Smooth muscle cell (in vitro differentiated cells): ENCODE results near the gene PEX11G. TPM values are rescaled to one million over a fixed set of nuclear protein-coding genes. Genes with fewer than 3 reads are reported as not detected.

Experiments
- DNase-seq: peaks from one replicate; lab custom pipeline; 2025; ENCODE audit not compliant: unreplicated experiment; lab: John Stamatoyannopoulos, UW
- H2AFZ ChIP-seq: fragments of 200-600 bp; sonication (generic); 2 replicates; pipeline ENCODE4 v1.6.0; 2016; ENCODE audit warnings: antibody characterized with exemption, low read depth, mild to moderate bottlenecking
- H3F3A ChIP-seq: fragments of 200-600 bp; sonication (generic); 2 replicates; pipeline ENCODE4 v1.6.0; 2017; ENCODE audit warnings: antibody characterized with exemption, low read depth
- H3K27ac ChIP-seq: fragments of 200-600 bp; sonication (generic); 2 replicates; pipeline ENCODE4 v1.5.1; 2016; ENCODE audit warnings: low read depth, mild to moderate bottlenecking
- H3K27me3 ChIP-seq: fragments of 200-600 bp; sonication (generic); 2 replicates; pipeline ENCODE4 v1.6.1; 2016; ENCODE audit warnings: low read depth, mild to moderate bottlenecking
- H3K36me3 ChIP-seq: fragments of 200-600 bp; sonication (generic); 2 replicates; pipeline ENCODE4 v1.5.1; 2016; ENCODE audit warnings: low read depth
- H3K4me1 ChIP-seq: fragments of 200-600 bp; sonication (generic); 2 replicates; pipeline ENCODE4 v1.5.1; 2016; ENCODE audit warnings: low read depth
- H3K4me2 ChIP-seq: fragments of 200-600 bp; sonication (generic); 2 replicates; pipeline ENCODE4 v1.6.0; 2016; ENCODE audit warnings: mild to moderate bottlenecking
- H3K4me3 ChIP-seq: fragments of 200-600 bp; sonication (generic); 2 replicates; pipeline ENCODE4 v1.5.1; 2016; ENCODE audit warnings: mild to moderate bottlenecking
- H3K79me2 ChIP-seq: fragments of 200-600 bp; sonication (generic); 2 replicates; pipeline ENCODE4 v1.6.0; 2016; ENCODE audit warnings: low read depth, mild to moderate bottlenecking
- H3K9ac ChIP-seq: fragments of 200-600 bp; sonication (generic); 2 replicates; pipeline ENCODE4 v1.6.0; 2016; ENCODE audit warnings: low read depth
- H3K9me3 ChIP-seq: fragments of 200-600 bp; sonication (generic); replicated peaks from 2 replicates; pipeline ENCODE4 v1.5.1; 2016; ENCODE audit warnings: low read depth
- H4K20me1 ChIP-seq: fragments of 200-600 bp; sonication (generic); 2 replicates; pipeline ENCODE4 v1.6.0; 2016; ENCODE audit warnings: low read depth
- WGBS: methylation state at CpG from one replicate; pipeline ENCODE4 v1.1.7; 2016; ENCODE audit warnings: low lambda C conversion rate; 5-methylcytosine and 5-hydroxymethylcytosine counted together
- polyA plus RNA-seq: library from polyadenylated mRNA; unstranded; fragments of >200 nt; fragmentation: Nextera tagmentation; extraction: Ambion mirVana; gene quantifications from 2 replicates; pipeline ENCODE4 v1.2.1, GENCODE V29; 2016
- total RNA-seq: library from RNA; depleted of rRNA; stranded (reverse); fragments of >200 nt; gene quantifications from 2 replicates; pipeline ENCODE4 v1.2.3, GENCODE V29; 2014
- TF ChIP-seq, protein P1 (sequence below): fragments of 200-600 bp; sonication (generic); IDR thresholded peaks from 2 replicates; pipeline ENCODE4 v1.5.1; 2017; ENCODE audit warnings: borderline replicate concordance, mild to moderate bottlenecking, antibody characterized with exemption; ENCODE audit not compliant: insufficient read depth, poor library complexity, severe bottlenecking

Gene PEX11G
- total and polyA plus RNA-seq, 2 experiments from 2014 or later = 4.3 TPM; not detected in 1

DNA sequence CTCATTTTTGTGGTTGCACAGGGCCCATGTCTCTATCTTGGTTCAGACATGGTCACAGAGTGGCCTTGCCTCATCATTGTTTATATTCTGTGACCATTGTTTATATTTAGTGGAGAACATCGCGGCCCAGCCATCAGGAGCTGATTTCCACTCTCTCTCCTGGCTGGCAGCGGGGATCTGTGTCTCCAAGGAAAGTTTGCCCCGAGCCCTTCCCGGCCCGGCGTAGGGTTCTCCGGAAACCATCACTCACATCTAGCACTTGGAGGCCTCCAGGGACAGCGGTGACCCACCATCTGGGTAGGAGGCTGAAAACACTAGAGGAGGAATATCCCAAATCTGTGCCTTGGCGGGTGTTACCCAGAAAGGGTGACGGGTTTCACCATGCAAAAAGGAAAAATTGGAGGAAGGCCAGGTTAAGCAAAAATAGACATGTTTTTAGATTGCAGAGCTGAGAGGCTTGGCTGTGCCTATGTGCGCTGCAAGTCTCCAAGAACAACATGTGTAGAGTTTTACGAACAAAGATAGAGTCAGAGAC lies 26.3 kb upstream of the PEX11G start:
- Histone ChIP-seq H3K4me2 (peak overlapping the region; percentile 84), H3K4me1 (peaks cover 8% of the 10 kb centered on the region), H4K20me1 (no peaks in the 10 kb centered on the region), H3K27me3 (no peaks in the 10 kb centered on the region), H3K27ac (peak overlapping the region; percentile 65), H3F3A (peaks cover 16% of the 10 kb centered on the region), H3K79me2 (no peaks in the 10 kb centered on the region), H3K9me3 (no peaks in the 10 kb centered on the region), H3K9ac (peak overlapping the region; percentile 74), H3K36me3 (no peaks in the 10 kb centered on the region), H2AFZ (peak overlapping the region; percentile 87), H3K4me3 (peak overlapping the region; percentile 49)
- 58% methylated on average over 13 of the region's 13 CpGs for WGBS
- TF ChIP-seq, protein P1, sequence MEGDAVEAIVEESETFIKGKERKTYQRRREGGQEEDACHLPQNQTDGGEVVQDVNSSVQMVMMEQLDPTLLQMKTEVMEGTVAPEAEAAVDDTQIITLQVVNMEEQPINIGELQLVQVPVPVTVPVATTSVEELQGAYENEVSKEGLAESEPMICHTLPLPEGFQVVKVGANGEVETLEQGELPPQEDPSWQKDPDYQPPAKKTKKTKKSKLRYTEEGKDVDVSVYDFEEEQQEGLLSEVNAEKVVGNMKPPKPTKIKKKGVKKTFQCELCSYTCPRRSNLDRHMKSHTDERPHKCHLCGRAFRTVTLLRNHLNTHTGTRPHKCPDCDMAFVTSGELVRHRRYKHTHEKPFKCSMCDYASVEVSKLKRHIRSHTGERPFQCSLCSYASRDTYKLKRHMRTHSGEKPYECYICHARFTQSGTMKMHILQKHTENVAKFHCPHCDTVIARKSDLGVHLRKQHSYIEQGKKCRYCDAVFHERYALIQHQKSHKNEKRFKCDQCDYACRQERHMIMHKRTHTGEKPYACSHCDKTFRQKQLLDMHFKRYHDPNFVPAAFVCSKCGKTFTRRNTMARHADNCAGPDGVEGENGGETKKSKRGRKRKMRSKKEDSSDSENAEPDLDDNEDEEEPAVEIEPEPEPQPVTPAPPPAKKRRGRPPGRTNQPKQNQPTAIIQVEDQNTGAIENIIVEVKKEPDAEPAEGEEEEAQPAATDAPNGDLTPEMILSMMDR = no peak
- DNase-seq = no peak

DNA sequence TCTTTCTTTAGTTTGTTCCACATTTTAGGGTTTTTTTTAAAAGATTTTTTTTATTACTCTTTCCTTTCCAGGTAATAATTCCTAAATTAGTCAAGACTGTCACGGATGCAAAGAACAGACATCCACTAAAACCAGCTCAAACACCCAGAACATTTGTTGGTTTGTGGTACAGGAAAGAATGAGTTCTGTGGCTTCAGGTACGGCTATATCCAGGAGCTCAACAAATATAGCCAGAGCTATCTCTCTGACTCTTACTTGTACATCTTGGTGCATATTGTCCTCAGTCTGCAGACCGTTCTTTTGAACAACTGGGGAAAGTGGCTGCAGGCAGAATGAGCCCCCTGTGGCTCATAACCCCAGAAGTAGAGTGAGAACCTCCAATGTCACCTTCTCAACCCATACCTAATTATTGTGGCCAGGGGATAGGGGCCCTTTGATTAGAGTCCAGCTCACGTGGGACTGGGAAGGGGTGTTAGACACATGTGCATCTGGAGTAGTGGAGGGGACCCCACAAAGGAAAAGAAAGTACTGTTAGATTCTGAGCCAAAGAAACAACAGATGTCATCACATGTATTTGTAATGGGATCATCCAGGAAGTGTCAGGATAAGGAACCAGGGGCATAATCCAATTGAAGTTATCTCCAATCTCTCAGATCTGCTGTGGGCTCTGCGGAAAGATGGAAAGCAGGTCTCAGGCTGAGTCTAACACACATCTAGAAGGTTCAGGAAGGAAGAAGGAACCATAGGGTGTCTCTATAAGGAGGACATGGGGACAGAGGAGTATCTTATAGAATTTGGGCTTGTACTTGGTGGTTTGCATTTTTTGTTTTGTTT lies 25.2 kb upstream of the PEX11G start:
- peaks cover 20% of the 10 kb centered on the region for H3F3A ChIP-seq
- no peak for DNase-seq
- H2AFZ ChIP-seq = no peak overlapping the region
- no peak overlapping the region for H3K4me2 ChIP-seq
- no peak overlapping the region for H3K27ac ChIP-seq
- no peaks in the 10 kb centered on the region for H3K36me3 ChIP-seq
- H3K27me3 ChIP-seq = no peaks in the 10 kb centered on the region
- WGBS = 85% methylated on average over 5 of the region's 5 CpGs
- H3K4me1 ChIP-seq = peaks cover 8% of the 10 kb centered on the region
- no peak overlapping the region for H3K9ac ChIP-seq
- H3K4me3 ChIP-seq = no peak overlapping the region
- H4K20me1 ChIP-seq = no peaks in the 10 kb centered on the region
- TF ChIP-seq, protein P1 = no peak
- no peaks in the 10 kb centered on the region for H3K79me2 ChIP-seq
- no peaks in the 10 kb centered on the region for H3K9me3 ChIP-seq

GRCh38 chr19:7512400-7512851 lies 23.6 kb upstream of the PEX11G start:
- TF ChIP-seq, protein P1 = no peak
- DNase-seq = no peak
- Histone ChIP-seq H3K4me2 (no peak overlapping the region), H3K36me3 (no peaks in the 10 kb centered on the region), H3K9ac (no peak overlapping the region), H2AFZ (no peak overlapping the region), H3K4me3 (no peak overlapping the region), H3K27ac (no peak overlapping the region), H3K4me1 (peaks cover 8% of the 10 kb centered on the region), H3K27me3 (no peaks in the 10 kb centered on the region), H3K9me3 (no peaks in the 10 kb centered on the region), H3K79me2 (no peaks in the 10 kb centered on the region), H4K20me1 (no peaks in the 10 kb centered on the region), H3F3A (peaks cover 20% of the 10 kb centered on the region)
- WGBS = 41% methylated on average over 6 of the region's 6 CpGs

DNA sequence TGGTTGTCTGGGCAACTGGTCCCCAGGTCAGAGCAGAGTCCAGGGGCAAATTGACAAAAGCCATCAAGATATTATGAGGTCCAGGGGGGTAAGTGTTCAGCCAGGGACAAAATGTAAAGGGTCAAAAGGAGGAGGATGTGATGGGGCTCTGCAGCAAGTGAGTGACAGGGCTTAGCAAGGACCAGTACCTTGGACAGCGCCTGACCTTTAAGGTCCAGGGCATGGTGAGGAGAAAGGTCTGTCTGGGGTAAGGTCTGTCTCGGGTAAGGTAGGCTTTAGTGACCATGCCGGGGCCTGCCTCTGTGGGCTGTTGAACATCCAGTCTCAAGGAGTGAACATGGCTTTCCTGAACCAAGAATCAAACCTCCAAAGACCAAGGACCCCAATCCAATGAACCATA lies 20.8 kb upstream of the PEX11G start:
- Histone ChIP-seq H3K27me3 (no peaks in the 10 kb centered on the region), H3K9ac (no peak overlapping the region), H3K36me3 (no peaks in the 10 kb centered on the region), H3K4me3 (no peak overlapping the region), H3K27ac (no peak overlapping the region), H3K9me3 (no peaks in the 10 kb centered on the region), H3K4me2 (no peak overlapping the region), H3K79me2 (no peaks in the 10 kb centered on the region), H2AFZ (no peak overlapping the region), H3K4me1 (no peaks in the 10 kb centered on the region), H3F3A (peaks cover 13% of the 10 kb centered on the region), H4K20me1 (no peaks in the 10 kb centered on the region)
- TF ChIP-seq, protein P1 = no peak
- DNase-seq = no peak
- 58% methylated on average over 3 of the region's 3 CpGs for WGBS
